H1 (cell line): ENCODE data around the gene JTB. TPM values are rescaled to one million over a fixed set of nuclear protein-coding genes. Genes with fewer than 3 reads are reported as not detected.

Experiments
- CTCF ChIA-PET: fragments of 300-600 bp; sonication (Branson Sonifier 250); formaldehyde crosslinking; loops from one replicate; lab custom pipeline; 2021; ENCODE audit not compliant: partially characterized antibody; lab: Charles Lee
- POLR2A ChIA-PET: fragments of 300-600 bp; sonication (Branson Sonifier 250); formaldehyde crosslinking; loops from one replicate; lab custom pipeline; 2021; ENCODE audit warnings: inconsistent platforms; ENCODE audit not compliant: partially characterized antibody; lab: Charles Lee
- DNase-seq, 2 experiments: peaks; one replicate each; pipeline versions ENCODE4 v3.0.0 to v3.0.0-alpha.2; 2010 to 2022; ENCODE audit warnings: low spot score in 2 of 2, low read depth in 1 of 2, mixed read lengths in 1 of 2
- FAIRE-seq: peaks from 2 replicates; lab custom pipeline; 2011; peaks lifted over from hg19 to GRCh38; lab: Jason Lieb, UNC
- H2AFZ ChIP-seq: 2 replicates; pipeline ENCODE4 v1.8.1; 2012; ENCODE audit warnings: low read length, inconsistent platforms
- H2AK5ac ChIP-seq: 2 replicates; pipeline ENCODE4 v1.6.1; 2013; ENCODE audit warnings: low read depth, low read length
- H2BK120ac ChIP-seq: replicated peaks from 2 replicates; pipeline ENCODE3; 2013; ENCODE audit warnings: low read depth, low read length, inconsistent platforms
- H2BK12ac ChIP-seq: 2 replicates; pipeline ENCODE4 v1.6.1; 2013; ENCODE audit warnings: low read depth, low read length
- H2BK15ac ChIP-seq: 2 replicates; pipeline ENCODE4 v1.6.1; 2013; ENCODE audit warnings: low read length
- H2BK20ac ChIP-seq: 2 replicates; pipeline ENCODE4 v1.6.1; 2013; ENCODE audit warnings: low read length
- H2BK5ac ChIP-seq: 2 replicates; pipeline ENCODE4 v1.6.1; 2013; ENCODE audit warnings: low read depth, low read length
- H3K14ac ChIP-seq: 2 replicates; pipeline ENCODE4 v1.6.1; 2013; ENCODE audit warnings: inconsistent platforms; ENCODE audit not compliant: insufficient read length
- H3K18ac ChIP-seq: 2 replicates; pipeline ENCODE4 v1.6.1; 2013; ENCODE audit warnings: low read length; ENCODE audit errors: extremely low read depth
- H3K23ac ChIP-seq: 2 replicates; pipeline ENCODE4 v1.6.1; 2013; ENCODE audit warnings: inconsistent platforms; ENCODE audit not compliant: insufficient read length
- H3K23me2 ChIP-seq: 2 replicates; pipeline ENCODE4 v1.6.1; 2013; ENCODE audit warnings: low read depth, low read length
- H3K27ac ChIP-seq: 2 replicates; pipeline ENCODE4 v1.6.1; 2011; ENCODE audit warnings: low read depth, low read length, inconsistent platforms
- H3K27me3 ChIP-seq, 4 experiments: replicated peaks in 1 of 4; 1 replicate in 1 of 4; 2 replicates in 3 of 4; pipeline versions ENCODE4 v1.6.1 to v1.8.1; 2011 to 2013; ENCODE audit warnings: low read length in 3 of 4, mild to moderate bottlenecking in 3 of 4, inconsistent platforms in 2 of 4, mixed read lengths in 2 of 4, moderate library complexity in 1 of 4; ENCODE audit not compliant: control insufficient read depth in 3 of 4, insufficient read depth in 3 of 4; ENCODE audit errors: extremely low read depth in 1 of 4
- H3K36me3 ChIP-seq, 4 experiments: 2 replicates each; pipeline versions ENCODE4 v1.6.1 to v1.8.1; 2011 to 2013; ENCODE audit warnings: mild to moderate bottlenecking in 4 of 4, low read length in 3 of 4, moderate library complexity in 2 of 4, control low read depth in 1 of 4, inconsistent platforms in 1 of 4; ENCODE audit not compliant: insufficient read depth in 4 of 4, control insufficient read depth in 2 of 4
- H3K4ac ChIP-seq: replicated peaks from 2 replicates; pipeline ENCODE3; 2013; ENCODE audit warnings: low read length, low read depth, mixed read lengths, inconsistent platforms; ENCODE audit not compliant: insufficient read length
- H3K4me1 ChIP-seq, 4 experiments: replicated peaks in 1 of 4; 1 replicate in 1 of 4; 2 replicates in 3 of 4; pipeline versions ENCODE4 v1.6.1 to v1.8.1; 2011 to 2013; ENCODE audit warnings: low read length in 3 of 4, inconsistent platforms in 2 of 4, mixed read lengths in 1 of 4; ENCODE audit not compliant: insufficient read depth in 4 of 4, control insufficient read depth in 3 of 4
- H3K4me2 ChIP-seq, 2 experiments: 2 replicates each; pipeline versions ENCODE4 v1.6.1 to v1.8.1; 2011 to 2013; ENCODE audit warnings: low read depth in 2 of 2, low read length in 2 of 2, control low read depth in 1 of 2, inconsistent platforms in 1 of 2, mild to moderate bottlenecking in 1 of 2; ENCODE audit not compliant: insufficient read depth in 1 of 2
- H3K4me3 ChIP-seq, 4 experiments: fragments of 200-600, 300-600 bp in 1 of 4; sonication (generic), shearing (Covaris generic), sonication (Bioruptor Twin) in 1 of 4; 2 replicates each; pipeline versions ENCODE4 v1.5.1 to v1.8.1; 2011 to 2016; ENCODE audit warnings: low read length in 4 of 4, low read depth in 3 of 4, control low read depth in 2 of 4, inconsistent platforms in 2 of 4, mild to moderate bottlenecking in 2 of 4, mixed read lengths in 1 of 4, moderate library complexity in 1 of 4; ENCODE audit not compliant: insufficient read depth in 2 of 4; ENCODE audit errors: extremely low read depth in 1 of 4
- H3K56ac ChIP-seq: replicated peaks from 2 replicates; pipeline ENCODE3; 2013; ENCODE audit warnings: low read depth, mild to moderate bottlenecking, mixed read lengths, low read length, inconsistent platforms; ENCODE audit not compliant: insufficient read length
- H3K79me1 ChIP-seq: 2 replicates; pipeline ENCODE4 v1.6.1; 2013; ENCODE audit warnings: low read depth, low read length, control low read depth
- H3K79me2 ChIP-seq, 2 experiments: 2 replicates each; pipeline versions ENCODE4 v1.6.1 to v1.8.1; 2012 to 2013; ENCODE audit warnings: low read length in 2 of 2, mild to moderate bottlenecking in 2 of 2, inconsistent platforms in 1 of 2; ENCODE audit not compliant: insufficient read depth in 2 of 2, control insufficient read depth in 1 of 2
- H3K9ac ChIP-seq, 4 experiments: replicated peaks in 1 of 4; 1 replicate in 1 of 4; 2 replicates in 3 of 4; pipeline versions ENCODE4 v1.6.1 to v1.8.1; 2011 to 2013; ENCODE audit warnings: low read depth in 3 of 4, low read length in 3 of 4, control low read depth in 2 of 4, mild to moderate bottlenecking in 2 of 4, moderate library complexity in 2 of 4, inconsistent platforms in 1 of 4; ENCODE audit errors: extremely low read depth in 1 of 4
- H3K9me3 ChIP-seq, 2 experiments: 2 replicates each; pipeline versions ENCODE4 v1.6.1 to v1.8.1; 2012 to 2013; ENCODE audit warnings: mild to moderate bottlenecking in 2 of 2, moderate library complexity in 2 of 2, control low read depth in 1 of 2, inconsistent platforms in 1 of 2, low read depth in 1 of 2, low read length in 1 of 2, mixed read lengths in 1 of 2; ENCODE audit not compliant: insufficient read depth in 2 of 2
- H4K20me1 ChIP-seq, 2 experiments: replicated peaks in 1 of 2; 2 replicates each; pipeline versions ENCODE3 to v1.8.1; 2011 to 2013; ENCODE audit warnings: inconsistent platforms in 2 of 2, low read length in 2 of 2, mild to moderate bottlenecking in 1 of 2; ENCODE audit not compliant: insufficient read depth in 2 of 2, control insufficient read depth in 1 of 2
- H4K5ac ChIP-seq: 2 replicates; pipeline ENCODE4 v1.6.1; 2013; ENCODE audit warnings: low read length, low read depth, mixed read lengths, inconsistent platforms; ENCODE audit not compliant: insufficient read length
- H4K8ac ChIP-seq: 2 replicates; pipeline ENCODE4 v1.8.0; 2013; ENCODE audit warnings: mild to moderate bottlenecking, moderate library complexity, low read length, inconsistent platforms; ENCODE audit not compliant: insufficient read depth; ENCODE audit errors: extremely low read depth
- H4K91ac ChIP-seq: replicated peaks from 2 replicates; pipeline ENCODE3; 2013; ENCODE audit warnings: low read length, mixed read lengths, inconsistent platforms; ENCODE audit not compliant: insufficient read length
- CREB1 ChIP-seq: IDR thresholded peaks from 2 replicates; pipeline ENCODE4 v1.6.1; 2012; ENCODE audit warnings: inconsistent platforms
- KDM1A ChIP-seq: fragments of 200-600, 300-600 bp; sonication (generic); IDR thresholded peaks from 2 replicates; pipeline ENCODE4 v1.7.1; 2016; ENCODE audit warnings: mild to moderate bottlenecking, low read length, borderline replicate concordance
- RAD21 ChIP-seq, 2 experiments: IDR thresholded peaks in 1 of 2; conservative IDR thresholded peaks in 1 of 2; 2 replicates each; pipeline ENCODE4 v1.6.1; 2011; ENCODE audit warnings: low read depth in 2 of 2, low read length in 2 of 2, improper control_type of control experiment in 1 of 2, inconsistent platforms in 1 of 2, mild to moderate bottlenecking in 1 of 2, moderate library complexity in 1 of 2
- WGBS, 2 experiments: shearing (Covaris generic) in 1 of 2; methylation state at CpG; one replicate each; pipeline versions ENCODE4 v1.1.6 to v1.1.7; 2013 to 2015; ENCODE audit warnings: low lambda C conversion rate in 2 of 2, mixed read lengths in 2 of 2, inconsistent platforms in 1 of 2, low coverage in 1 of 2, missing lambda C conversion rate in 1 of 2; ENCODE audit not compliant: insufficient replicate concordance in 2 of 2, insufficient coverage in 1 of 2, insufficient read length in 1 of 2; ENCODE audit errors: extremely low coverage in 1 of 2, missing lambda C conversion rate in 1 of 2; 5-methylcytosine and 5-hydroxymethylcytosine counted together
- polyA plus RNA-seq, 7 experiments: library from polyadenylated mRNA; depleted of rRNA in 3 of 7; stranded (reverse) in 5 of 7; unstranded in 2 of 7; fragments of >200 nt in 5 of 7; fragments of 200-250 nt in 2 of 7; gene quantifications; 1 replicate in 5 of 7; 2 replicates in 1 of 7; 4 replicates in 1 of 7; pipeline versions ENCODE4 v1.2.1 to v1.2.3, GENCODE V29; 2011 to 2013; ENCODE audit warnings: missing spikeins in 2 of 7, mixed read lengths in 2 of 7
- total RNA-seq: library from RNA; stranded (reverse); fragmentation: NEBNext Ultra II Directional; extraction: Animal tissue kit (Norgen Biotek cat#: 25700); gene quantifications from 2 replicates; pipeline ENCODE4 v1.2.1, GENCODE V29; 2021

Gene JTB
- total and polyA plus RNA-seq, 2 of the 8 experiments (the other 6 are each of a cell fraction or from before 2014, with no cell fraction given), result 91.1 to 122 TPM

DNA sequence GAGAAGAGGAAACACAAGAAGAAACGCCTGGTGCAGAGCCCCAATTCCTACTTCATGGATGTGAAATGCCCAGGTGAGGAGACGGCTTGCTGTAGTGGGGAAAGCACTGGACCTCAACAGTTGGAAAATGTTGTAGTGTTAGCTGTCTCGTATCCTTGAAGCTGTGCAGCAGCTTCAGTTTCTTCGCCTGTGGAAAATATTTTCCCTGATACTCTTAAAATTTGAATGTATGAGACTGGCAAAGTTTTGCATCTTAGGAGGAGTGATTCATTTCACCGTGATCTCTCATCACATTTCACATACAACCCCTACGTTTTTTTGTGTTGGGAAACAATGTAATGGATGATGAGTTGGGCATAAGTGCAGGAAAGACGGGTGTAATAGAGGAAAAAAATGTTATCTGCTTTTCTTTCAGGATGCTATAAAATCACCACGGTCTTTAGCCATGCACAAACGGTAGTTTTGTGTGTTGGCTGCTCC lies 13.7 kb upstream of the JTB start:
- H3K4ac ChIP-seq, result peak overlapping the region; percentile 27
- no peak overlapping the region for H3K23ac ChIP-seq
- H3K23me2 ChIP-seq, result peaks cover 9% of the 10 kb centered on the region
- H3K27me3 ChIP-seq, result no peaks in the 10 kb centered on the region
- H2BK20ac ChIP-seq, result no peak overlapping the region
- TF ChIP-seq RAD21 (IDR thresholded peaks at IDR 0.05 in 1 of 2, conservative IDR thresholded peaks at IDR 0.05 in 1 of 2; ENCODE audit: low read depth in 2 of 2, low read length in 2 of 2), result no peak
- TF ChIP-seq CREB1, result no peak
- no peak for TF ChIP-seq KDM1A
- H3K4me3 ChIP-seq, result peak overlapping the region; percentile 78 to 95 (median 87)
- H2BK120ac ChIP-seq, result no peak overlapping the region
- no peak overlapping the region for H2BK15ac ChIP-seq
- H3K14ac ChIP-seq, result no peak overlapping the region
- DNase-seq (no peak), FAIRE-seq (no peak)
- peak overlapping the region; percentile 90 for H2BK5ac ChIP-seq
- no peaks in the 10 kb centered on the region for H3K79me1 ChIP-seq
- H4K5ac ChIP-seq, result peak overlapping the region; percentile 71
- H3K9ac ChIP-seq, result peak overlapping the region; percentile 91 to 100 (median 98)
- ChIA-PET CTCF (interaction anchor here (0.9 to 1.2 kb wide), 4 partner anchors 9 to 71 kb away, joined by 3 to 6 read pairs (median 4); no protein-coding TSS in a partner anchor), POLR2A (interaction anchor here (0.8 to 13.2 kb wide), 75 partner anchors 11 to 471 kb away, joined by 3 to 454 read pairs (median 6); partner anchors contain the start of genes CREB3L4, CRTC2, DENND4B and GATAD2B)
- peaks cover 0 to 8% of the 10 kb centered on the region in 2 experiments for H4K20me1 ChIP-seq
- no peak overlapping the region for H3K18ac ChIP-seq
- H3K4me1 ChIP-seq, result peaks cover 0 to 8% (median 3%) of the 10 kb centered on the region in 4 experiments; a peak in 4 of 7 replicates
- H3K9me3 ChIP-seq, result peaks cover 0 to 3% of the 10 kb centered on the region in 2 experiments; a peak in 1 of 4 replicates
- peaks cover 14 to 45% (median 28%) of the 10 kb centered on the region in 4 experiments for H3K36me3 ChIP-seq
- peaks cover 0 to 19% of the 10 kb centered on the region in 2 experiments; a peak in 3 of 4 replicates for H3K79me2 ChIP-seq
- H3K56ac ChIP-seq, result peak overlapping the region; percentile 89
- H3K4me2 ChIP-seq, result peak overlapping the region; percentile 75 to 91
- H2BK12ac ChIP-seq, result no peak overlapping the region; the same call in 1 of the 2 replicates
- no peak overlapping the region for H4K8ac ChIP-seq
- H2AK5ac ChIP-seq, result no peak overlapping the region
- H4K91ac ChIP-seq, result no peak overlapping the region
- H2AFZ ChIP-seq, result no peak overlapping the region
- WGBS, 2 experiments, result 18% methylated on average over 9 of the region's 9 CpGs; no CpG with 5 or more reads in 1 of the 2 experiments
- H3K27ac ChIP-seq, result peak overlapping the region; percentile 95; the same call in 1 of the 2 replicates
